C4-2B (cell line): ENCODE data around the gene HEYL.
A peak's percentile ranks its signal among the peaks of the same experiment; 100 is the strongest.

Experiments
- CTCF ChIP-seq: fragments of 450-650 bp; conservative IDR thresholded peaks from 2 replicates; pipeline ENCODE4 v1.5.1; 2017; ENCODE audit warnings: mild to moderate bottlenecking
- ZFX ChIP-seq: fragments of 450-650 bp; IDR thresholded peaks from 2 replicates; pipeline ENCODE4 v1.6.1; 2017

- TF ChIP-seq CTCF (peak; percentile 95), ZFX (no peak)
Measured at GRCh38 chr1:39657923-39658485, 18.6 kb upstream of the HEYL start.
